Stimulated activated CD8-positive, alpha-beta memory T cell treated with anti-CD3 and anti-CD28 coated beads, Interleukin-4, amount 100 ng/mL, for 48 hours (primary cell): ENCODE results near the gene HSF4.
"Not testable (repeated sequence)": the region's sequence is repeated elsewhere in the genome, so short reads cannot be mapped to it uniquely, and the experiment has no call there.

Source experiments
- DNase-seq: peaks from one replicate; pipeline ENCODE4 v3.0.0-alpha.2; 2020

Gene HSF4

GRCh38 chr16:67164599-67165061 is at the start of gene HSF4:
Gene HSF4 (plus strand): TSS chr16:67164745. CDS start chr16:67164812, 67 bp downstream.
- no peak for DNase-seq

- DNase-seq, result no peak
Measured at GRCh38 chr16:67114793-67115192, 49.8 kb upstream of the HSF4 start.

- no peak for DNase-seq
Measured at GRCh38 chr16:67115639-67116038, 48.9 kb upstream of the HSF4 start.

GRCh38 chr16:67116388-67117311 is 47.9 kb upstream of the HSF4 start:
- DNase-seq, result no peak

GRCh38 chr16:67117716-67118115 is 46.8 kb upstream of the HSF4 start:
- DNase-seq, result no peak

- no peak for DNase-seq
Measured at GRCh38 chr16:67120025-67120424, 44.5 kb upstream of the HSF4 start.

- DNase-seq, result not testable (repeated sequence)
Measured at GRCh38 chr16:67122799-67123198, 41.7 kb upstream of the HSF4 start.

GRCh38 chr16:67128417-67128816 is 36.1 kb upstream of the HSF4 start:
- no peak for DNase-seq

GRCh38 chr16:67128887-67129286 is 35.7 kb upstream of the HSF4 start:
- DNase-seq, result no peak

- no peak for DNase-seq
Measured at GRCh38 chr16:67129422-67129821, 35.1 kb upstream of the HSF4 start.

- DNase-seq, result no peak
Measured at GRCh38 chr16:67137605-67138004, 26.9 kb upstream of the HSF4 start.

GRCh38 chr16:67141391-67141790 is 23.2 kb upstream of the HSF4 start:
- DNase-seq, result no peak

- no peak for DNase-seq
Measured at GRCh38 chr16:67142342-67142741, 22.2 kb upstream of the HSF4 start.

- DNase-seq, result no peak
Measured at GRCh38 chr16:67144943-67145342, 19.6 kb upstream of the HSF4 start.

GRCh38 chr16:67145746-67146145 is 18.8 kb upstream of the HSF4 start:
- no peak for DNase-seq

- DNase-seq, result no peak
Measured at GRCh38 chr16:67146523-67147357, 17.8 kb upstream of the HSF4 start.

- no peak for DNase-seq
Measured at GRCh38 chr16:67147437-67148140, 17.0 kb upstream of the HSF4 start.

- no peak for DNase-seq
Measured at GRCh38 chr16:67148221-67148620, 16.3 kb upstream of the HSF4 start.

- no peak for DNase-seq
Measured at GRCh38 chr16:67148656-67149275, 15.8 kb upstream of the HSF4 start.

GRCh38 chr16:67149276-67150046 is 15.1 kb upstream of the HSF4 start:
- DNase-seq, result no peak

- DNase-seq, result peak; percentile 69
Measured at GRCh38 chr16:67150047-67150832, 14.3 kb upstream of the HSF4 start.
